ENCODE measurements around the gene COA8.
A peak's percentile ranks its signal among the peaks of the same experiment; 100 is the strongest.

The COA8 gene

GRCh38 chr14:103630364-103631108 lies 67.8 kb downstream of the COA8 start:
- TF ChIP-seq, protein P1, sequence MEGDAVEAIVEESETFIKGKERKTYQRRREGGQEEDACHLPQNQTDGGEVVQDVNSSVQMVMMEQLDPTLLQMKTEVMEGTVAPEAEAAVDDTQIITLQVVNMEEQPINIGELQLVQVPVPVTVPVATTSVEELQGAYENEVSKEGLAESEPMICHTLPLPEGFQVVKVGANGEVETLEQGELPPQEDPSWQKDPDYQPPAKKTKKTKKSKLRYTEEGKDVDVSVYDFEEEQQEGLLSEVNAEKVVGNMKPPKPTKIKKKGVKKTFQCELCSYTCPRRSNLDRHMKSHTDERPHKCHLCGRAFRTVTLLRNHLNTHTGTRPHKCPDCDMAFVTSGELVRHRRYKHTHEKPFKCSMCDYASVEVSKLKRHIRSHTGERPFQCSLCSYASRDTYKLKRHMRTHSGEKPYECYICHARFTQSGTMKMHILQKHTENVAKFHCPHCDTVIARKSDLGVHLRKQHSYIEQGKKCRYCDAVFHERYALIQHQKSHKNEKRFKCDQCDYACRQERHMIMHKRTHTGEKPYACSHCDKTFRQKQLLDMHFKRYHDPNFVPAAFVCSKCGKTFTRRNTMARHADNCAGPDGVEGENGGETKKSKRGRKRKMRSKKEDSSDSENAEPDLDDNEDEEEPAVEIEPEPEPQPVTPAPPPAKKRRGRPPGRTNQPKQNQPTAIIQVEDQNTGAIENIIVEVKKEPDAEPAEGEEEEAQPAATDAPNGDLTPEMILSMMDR (conservative IDR thresholded peaks at IDR 0.05; ENCODE audit: low read depth, low read length): no peak
- DNase-seq (ENCODE audit: low read depth): no peak
- H3K4me3 ChIP-seq (ENCODE audit: low read length): peak overlapping the region; percentile 74

DNA sequence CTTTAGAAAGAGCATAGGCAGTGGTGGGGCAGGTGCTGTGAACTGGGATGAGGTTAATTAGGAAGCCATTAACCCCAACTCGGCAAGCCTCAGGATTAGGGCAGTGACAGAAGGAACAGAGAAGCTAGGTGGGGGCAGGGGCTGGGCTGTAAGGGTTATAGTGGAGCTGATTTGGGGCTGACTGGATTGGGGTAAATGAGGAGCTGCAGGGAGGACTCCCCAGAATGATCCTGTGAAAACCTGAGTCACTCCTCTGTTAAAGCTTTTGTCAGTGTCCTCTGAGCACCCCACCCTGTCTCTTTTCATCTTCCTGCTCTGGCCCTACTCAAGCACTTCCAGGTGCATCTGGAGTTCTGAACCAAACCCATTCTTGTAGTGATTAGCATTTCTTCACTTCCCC lies 70.6 kb downstream of the COA8 start:
- no peak overlapping the region for H3K4me3 ChIP-seq (ENCODE audit: low read length)
- TF ChIP-seq, protein P1 (conservative IDR thresholded peaks at IDR 0.05; ENCODE audit: low read depth, low read length): no peak
- DNase-seq (ENCODE audit: low read depth): no peak

DNA sequence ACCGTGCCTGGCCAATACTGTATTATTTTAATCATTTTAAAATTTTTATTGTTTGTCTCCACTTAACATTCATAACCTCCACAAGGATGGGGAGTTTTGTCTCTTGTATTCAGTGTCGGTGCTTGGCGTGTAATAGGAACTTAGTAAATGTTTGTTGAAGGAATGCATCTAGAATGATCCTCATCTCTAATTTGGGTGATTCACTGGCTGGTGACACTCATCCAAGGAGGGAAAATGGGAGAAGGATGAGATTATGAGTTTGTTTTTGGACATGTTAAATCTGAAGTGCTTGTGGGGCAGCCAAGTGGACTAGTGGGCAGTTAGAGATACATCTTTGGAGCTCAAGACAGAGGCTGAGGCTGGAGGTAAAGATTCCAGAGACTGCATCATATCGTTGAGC lies 71.4 kb downstream of the COA8 start:
- no peak for DNase-seq (ENCODE audit: low read depth)
- TF ChIP-seq, protein P1 (conservative IDR thresholded peaks at IDR 0.05; ENCODE audit: low read depth, low read length): no peak
- H3K4me3 ChIP-seq (ENCODE audit: low read length): no peak overlapping the region

- DNase-seq (ENCODE audit: low read depth): no peak
- TF ChIP-seq, protein P1 (conservative IDR thresholded peaks at IDR 0.05; ENCODE audit: low read depth, low read length): no peak
- no peak overlapping the region for H3K4me3 ChIP-seq (ENCODE audit: low read length)
These were observed 75.8 kb downstream of the COA8 start for GRCh38 chr14:103638594-103638993.
